ENCODE data around the gene PEX5L.

The PEX5L gene

GRCh38 chr3:179745716-179746115 is 291.0 kb downstream of the PEX5L start:
- H3K27me3 ChIP-seq (ENCODE audit: control insufficient read depth in 5 of 5, insufficient read depth in 4 of 5, low read length in 5 of 5), result no peaks in the 10 kb centered on the region
- peaks cover 8 to 27% (median 24%) of the 10 kb centered on the region in 5 donors for H3K36me3 ChIP-seq (ENCODE audit: control insufficient read depth in 5 of 5, insufficient read depth in 5 of 5, low read length in 5 of 5)
- no peak overlapping the region for H3K4me3 ChIP-seq (ENCODE audit: low read depth in 1 of 5, low read length in 5 of 5)

DNA sequence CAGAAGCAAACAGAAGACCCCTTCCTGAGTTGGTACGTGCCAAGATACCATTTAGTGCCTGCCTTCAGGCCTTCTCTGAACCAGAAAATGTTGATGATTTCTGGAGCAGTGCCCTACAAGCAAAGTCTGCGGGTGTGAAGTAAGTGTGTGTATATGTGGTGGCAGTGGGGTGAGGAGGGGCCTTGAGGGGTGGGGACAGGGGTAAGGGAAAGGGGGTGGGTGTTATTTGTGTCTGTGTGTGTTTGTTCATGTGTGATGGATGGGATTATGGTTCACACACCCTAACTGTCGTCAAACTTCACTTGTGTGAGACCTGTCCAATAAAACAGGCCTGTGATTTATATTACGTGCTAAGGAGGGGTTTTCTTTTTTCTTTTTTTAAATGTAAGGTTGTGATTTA is 291.7 kb downstream of the PEX5L start:
- H3K9ac ChIP-seq (ENCODE audit: low read length in 5 of 5), result no peak overlapping the region
- H3K4me3 ChIP-seq (ENCODE audit: low read depth in 1 of 5, low read length in 5 of 5), result no peak overlapping the region
- no peaks in the 10 kb centered on the region for H3K9me3 ChIP-seq (ENCODE audit: control insufficient read depth in 5 of 5, low read length in 5 of 5)
- peaks cover 0 to 4% (median 0%) of the 10 kb centered on the region in 5 donors for H3K4me1 ChIP-seq (ENCODE audit: control insufficient read depth in 5 of 5, insufficient read depth in 5 of 5, low read length in 5 of 5)
- H3K27me3 ChIP-seq (ENCODE audit: control insufficient read depth in 5 of 5, insufficient read depth in 4 of 5, low read length in 5 of 5), result no peaks in the 10 kb centered on the region
- peaks cover 8 to 31% (median 28%) of the 10 kb centered on the region in 5 donors for H3K36me3 ChIP-seq (ENCODE audit: control insufficient read depth in 5 of 5, insufficient read depth in 5 of 5, low read length in 5 of 5)
- H3K27ac ChIP-seq (ENCODE audit: low read depth, low read length), result no peak overlapping the region

More at GRCh38 chr3:179745716-179746115, 291.0 kb downstream of the PEX5L start:
- Histone ChIP-seq H3K27ac (ENCODE audit: low read depth, low read length) (no peak overlapping the region), H3K4me1 (ENCODE audit: control insufficient read depth in 5 of 5, insufficient read depth in 5 of 5, low read length in 5 of 5) (peaks cover 0 to 4% (median 0%) of the 10 kb centered on the region in 5 donors), H3K9ac (ENCODE audit: low read length in 5 of 5) (no peak overlapping the region), H3K9me3 (ENCODE audit: control insufficient read depth in 5 of 5, low read length in 5 of 5) (no peaks in the 10 kb centered on the region)
